Keratinocyte (primary cell): ENCODE measurements around the gene PRELP. TPM values are rescaled to one million over a fixed set of nuclear protein-coding genes. Genes with fewer than 3 reads are reported as not detected.

Experiments used
- DNase-seq: peaks from one replicate; pipeline ENCODE4 v3.0.0-alpha.2; 2011; ENCODE audit warnings: low read depth, missing footprints, low spot score
- FAIRE-seq: peaks from 2 replicates; lab custom pipeline; 2011; peaks lifted over from hg19 to GRCh38; lab: Jason Lieb, UNC
- H2AFZ ChIP-seq: 2 replicates; pipeline ENCODE4 v1.6.0; 2012; ENCODE audit warnings: low read length, control low read depth, inconsistent platforms; ENCODE audit not compliant: control insufficient read depth
- H3K27ac ChIP-seq: 2 replicates; pipeline ENCODE4 v1.5.1; 2011; ENCODE audit warnings: low read length; ENCODE audit not compliant: control insufficient read depth, insufficient read depth
- H3K27me3 ChIP-seq: 3 replicates; pipeline ENCODE4 v1.6.0; 2011; ENCODE audit warnings: low read length; ENCODE audit not compliant: control insufficient read depth, insufficient read depth; ENCODE audit errors: extremely low read depth
- H3K36me3 ChIP-seq, 2 experiments: 2 replicates in 1 of 2; 3 replicates in 1 of 2; pipeline ENCODE4 v1.5.1; 2011; ENCODE audit warnings: low read length in 2 of 2, mild to moderate bottlenecking in 1 of 2; ENCODE audit not compliant: control insufficient read depth in 2 of 2, insufficient read depth in 2 of 2; ENCODE audit errors: extremely low read depth in 1 of 2
- H3K4me1 ChIP-seq: 3 replicates; pipeline ENCODE4 v1.5.1; 2011; ENCODE audit warnings: low read length; ENCODE audit not compliant: control insufficient read depth, insufficient read depth; ENCODE audit errors: extremely low read depth
- H3K4me2 ChIP-seq: 3 replicates; pipeline ENCODE4 v1.6.0; 2011; ENCODE audit warnings: low read depth, low read length; ENCODE audit not compliant: control insufficient read depth, insufficient read depth; ENCODE audit errors: extremely low read depth
- H3K4me3 ChIP-seq, 3 experiments: fragments of 200-600 bp in 1 of 3; sonication (generic) in 1 of 3; 2 replicates in 2 of 3; 3 replicates in 1 of 3; pipeline ENCODE4 v1.5.1; 2011 to 2016; ENCODE audit warnings: low read length in 3 of 3, mild to moderate bottlenecking in 3 of 3, control low read depth in 2 of 3, inconsistent platforms in 1 of 3, low read depth in 1 of 3, mixed read lengths in 1 of 3, mixed run types in 1 of 3, moderate library complexity in 1 of 3; ENCODE audit not compliant: control insufficient read depth in 2 of 3, insufficient read depth in 2 of 3; ENCODE audit errors: extremely low read depth in 1 of 3
- H3K79me2 ChIP-seq: 2 replicates; pipeline ENCODE4 v1.6.0; 2012; ENCODE audit warnings: low read length; ENCODE audit not compliant: control insufficient read depth, insufficient read depth
- H3K9ac ChIP-seq: 3 replicates; pipeline ENCODE4 v1.6.0; 2011; ENCODE audit warnings: low read length; ENCODE audit not compliant: control insufficient read depth, insufficient read depth; ENCODE audit errors: extremely low read depth
- H3K9me1 ChIP-seq: 3 replicates; pipeline ENCODE4 v1.6.0; 2011; ENCODE audit warnings: low read length; ENCODE audit not compliant: control insufficient read depth, insufficient read depth; ENCODE audit errors: extremely low read depth
- H3K9me3 ChIP-seq: 2 replicates; pipeline ENCODE4 v1.5.1; 2012; ENCODE audit warnings: low read depth, low read length; ENCODE audit not compliant: control insufficient read depth
- H4K20me1 ChIP-seq: 3 replicates; pipeline ENCODE4 v1.6.0; 2011; ENCODE audit warnings: low read length; ENCODE audit not compliant: control insufficient read depth, insufficient read depth; ENCODE audit errors: extremely low read depth
- CTCF ChIP-seq, 3 experiments: IDR thresholded peaks in 1 of 3; conservative IDR thresholded peaks in 1 of 3; optimal IDR thresholded peaks in 1 of 3; 2 replicates in 2 of 3; 3 replicates in 1 of 3; pipeline versions ENCODE3 to v1.5.1; 2011; ENCODE audit warnings: low read length in 3 of 3, mild to moderate bottlenecking in 3 of 3, moderate library complexity in 2 of 3, control low read depth in 1 of 3, inconsistent platforms in 1 of 3; ENCODE audit not compliant: insufficient read depth in 2 of 3; ENCODE audit errors: extremely low read depth in 1 of 3
- EZH2 ChIP-seq: IDR thresholded peaks from one replicate; pipeline ENCODE4 v1.6.1; 2012; ENCODE audit warnings: inconsistent platforms, mild to moderate bottlenecking, low read length, moderate library complexity
- dilution Hi-C: fragments of 300-500 bp; cut with MboI; formaldehyde crosslinking; loops from one replicate; pipeline ENCODE4 v1.7.0; 2020; ENCODE audit warnings: low sequenced_read_pairs; ENCODE audit not compliant: extremely low pct_ligation_motif_present
- polyA plus RNA-seq, 5 experiments: library from polyadenylated mRNA; depleted of rRNA in 3 of 5; stranded (reverse) in 3 of 5; stranded (forward) in 1 of 5; unstranded in 1 of 5; fragments of >200 nt; gene quantifications; 1 replicate in 1 of 5; 2 replicates in 3 of 5; 3 replicates in 1 of 5; pipeline versions ENCODE4 v1.2.1 to v1.2.3, GENCODE V29; 2011 to 2012; ENCODE audit warnings: missing spikeins in 2 of 5, low read depth in 1 of 5, low replicate concordance in 1 of 5

PRELP gene
- polyA plus RNA-seq, 1 donor (not counting 4 experiments of a cell fraction or from before 2014, with no cell fraction given) = 0.01 TPM

GRCh38 chr1:203504400-203505250, 29.0 kb downstream of the PRELP start:
- dilution Hi-C loops = no loop called here
- H4K20me1 ChIP-seq = no peaks in the 10 kb centered on the region
- H3K9me3 ChIP-seq = no peaks in the 10 kb centered on the region
- no peak overlapping the region for H2AFZ ChIP-seq
- H3K79me2 ChIP-seq = no peaks in the 10 kb centered on the region
- no peaks in the 10 kb centered on the region for H3K36me3 ChIP-seq
- no peaks in the 10 kb centered on the region for H3K4me1 ChIP-seq
- FAIRE-seq = peak; percentile 79
- no peak overlapping the region for H3K4me2 ChIP-seq
- no peak for DNase-seq
- no peaks in the 10 kb centered on the region for H3K9me1 ChIP-seq
- peak; percentile 71 to 83 (median 76) for TF ChIP-seq CTCF (optimal IDR thresholded peaks at IDR 0.05 in 1 of 3, IDR thresholded peaks at IDR 0.05 in 1 of 3, conservative IDR thresholded peaks at IDR 0.05 in 1 of 3; ENCODE audit: extremely low read depth in 1 of 3, insufficient read depth in 2 of 3, low read length in 3 of 3)
- TF ChIP-seq EZH2 = no peak
- H3K27ac ChIP-seq = no peak overlapping the region
- no peaks in the 10 kb centered on the region for H3K27me3 ChIP-seq
- no peak overlapping the region for H3K9ac ChIP-seq
- H3K4me3 ChIP-seq = no peak overlapping the region

DNA sequence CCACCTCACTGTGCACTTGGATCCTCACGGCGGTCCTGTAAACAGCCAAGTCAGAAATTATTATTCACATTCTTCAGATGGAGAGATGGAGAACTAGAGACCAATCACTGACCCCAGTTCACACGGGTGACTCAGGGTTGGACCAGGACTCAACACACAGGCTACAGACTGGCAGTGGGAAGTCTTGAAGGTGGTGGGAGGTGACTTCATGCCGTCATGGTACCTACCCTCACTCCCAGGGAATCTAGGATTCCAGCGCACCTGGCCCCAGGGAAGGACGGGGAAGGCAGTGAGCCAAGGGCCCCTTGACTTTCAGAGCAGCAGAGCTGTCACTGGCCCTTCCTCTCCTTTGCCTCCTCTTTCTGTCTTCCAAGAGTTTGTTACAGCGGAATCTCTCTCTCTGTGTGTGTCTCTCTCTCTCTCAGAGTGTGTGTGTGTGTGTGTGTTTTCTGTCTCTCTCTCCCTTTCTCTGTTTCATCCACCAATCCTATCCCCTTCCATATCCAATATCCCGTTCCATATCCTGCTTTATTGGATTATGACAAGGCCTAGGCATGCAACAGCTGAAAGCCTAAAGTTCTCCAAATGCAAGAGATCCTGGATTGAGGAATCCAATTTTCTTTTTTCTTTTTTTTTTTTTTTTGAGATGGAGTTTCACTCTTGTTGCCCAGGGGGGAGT, 30.1 kb downstream of the PRELP start:
- DNase-seq (no peak), FAIRE-seq (no peak)
- Histone ChIP-seq H3K36me3 (no peaks in the 10 kb centered on the region), H3K27ac (no peak overlapping the region), H3K27me3 (no peaks in the 10 kb centered on the region), H3K4me1 (no peaks in the 10 kb centered on the region), H3K4me3 (no peak overlapping the region), H3K79me2 (no peaks in the 10 kb centered on the region), H2AFZ (no peak overlapping the region), H4K20me1 (no peaks in the 10 kb centered on the region), H3K4me2 (no peak overlapping the region), H3K9me1 (no peaks in the 10 kb centered on the region), H3K9me3 (no peaks in the 10 kb centered on the region), H3K9ac (no peak overlapping the region)
- no peak for TF ChIP-seq EZH2
- TF ChIP-seq CTCF (optimal IDR thresholded peaks at IDR 0.05 in 1 of 3, IDR thresholded peaks at IDR 0.05 in 1 of 3, conservative IDR thresholded peaks at IDR 0.05 in 1 of 3; ENCODE audit: extremely low read depth in 1 of 3, insufficient read depth in 2 of 3, low read length in 3 of 3) = no peak
- dilution Hi-C loops = no loop called here
